ENCODE measurements around the gene LRRC4B.

The LRRC4B gene

DNA sequence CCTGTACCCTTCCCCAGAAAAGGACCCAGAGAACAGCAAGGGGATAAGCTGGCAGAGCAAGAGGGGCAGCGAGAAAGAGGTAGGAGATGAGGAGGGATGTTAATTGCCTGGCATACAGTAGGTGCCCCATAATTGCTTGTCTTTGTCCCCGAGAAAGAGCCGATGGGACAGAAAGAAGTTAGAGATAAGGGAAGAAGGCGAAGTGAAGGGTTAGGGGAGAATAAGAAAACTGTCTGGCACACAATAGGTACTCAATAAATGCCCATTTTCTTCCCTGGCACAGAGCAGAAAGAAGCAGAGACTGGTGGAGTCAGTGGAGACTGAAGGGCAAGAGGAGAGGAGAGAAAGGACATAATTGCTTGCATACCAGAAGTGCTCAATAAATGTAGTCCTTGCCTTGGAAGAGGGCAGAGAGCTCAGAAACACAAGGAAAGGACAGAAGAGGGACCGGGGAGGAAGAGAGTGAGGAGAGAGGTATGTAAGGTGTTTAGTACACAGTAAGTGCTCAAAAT is 73.2 kb downstream of the LRRC4B start:
- TF ChIP-seq, protein P1, sequence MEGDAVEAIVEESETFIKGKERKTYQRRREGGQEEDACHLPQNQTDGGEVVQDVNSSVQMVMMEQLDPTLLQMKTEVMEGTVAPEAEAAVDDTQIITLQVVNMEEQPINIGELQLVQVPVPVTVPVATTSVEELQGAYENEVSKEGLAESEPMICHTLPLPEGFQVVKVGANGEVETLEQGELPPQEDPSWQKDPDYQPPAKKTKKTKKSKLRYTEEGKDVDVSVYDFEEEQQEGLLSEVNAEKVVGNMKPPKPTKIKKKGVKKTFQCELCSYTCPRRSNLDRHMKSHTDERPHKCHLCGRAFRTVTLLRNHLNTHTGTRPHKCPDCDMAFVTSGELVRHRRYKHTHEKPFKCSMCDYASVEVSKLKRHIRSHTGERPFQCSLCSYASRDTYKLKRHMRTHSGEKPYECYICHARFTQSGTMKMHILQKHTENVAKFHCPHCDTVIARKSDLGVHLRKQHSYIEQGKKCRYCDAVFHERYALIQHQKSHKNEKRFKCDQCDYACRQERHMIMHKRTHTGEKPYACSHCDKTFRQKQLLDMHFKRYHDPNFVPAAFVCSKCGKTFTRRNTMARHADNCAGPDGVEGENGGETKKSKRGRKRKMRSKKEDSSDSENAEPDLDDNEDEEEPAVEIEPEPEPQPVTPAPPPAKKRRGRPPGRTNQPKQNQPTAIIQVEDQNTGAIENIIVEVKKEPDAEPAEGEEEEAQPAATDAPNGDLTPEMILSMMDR (conservative IDR thresholded peaks at IDR 0.05) = no peak
- no peak overlapping the region for H3K27ac ChIP-seq

DNA sequence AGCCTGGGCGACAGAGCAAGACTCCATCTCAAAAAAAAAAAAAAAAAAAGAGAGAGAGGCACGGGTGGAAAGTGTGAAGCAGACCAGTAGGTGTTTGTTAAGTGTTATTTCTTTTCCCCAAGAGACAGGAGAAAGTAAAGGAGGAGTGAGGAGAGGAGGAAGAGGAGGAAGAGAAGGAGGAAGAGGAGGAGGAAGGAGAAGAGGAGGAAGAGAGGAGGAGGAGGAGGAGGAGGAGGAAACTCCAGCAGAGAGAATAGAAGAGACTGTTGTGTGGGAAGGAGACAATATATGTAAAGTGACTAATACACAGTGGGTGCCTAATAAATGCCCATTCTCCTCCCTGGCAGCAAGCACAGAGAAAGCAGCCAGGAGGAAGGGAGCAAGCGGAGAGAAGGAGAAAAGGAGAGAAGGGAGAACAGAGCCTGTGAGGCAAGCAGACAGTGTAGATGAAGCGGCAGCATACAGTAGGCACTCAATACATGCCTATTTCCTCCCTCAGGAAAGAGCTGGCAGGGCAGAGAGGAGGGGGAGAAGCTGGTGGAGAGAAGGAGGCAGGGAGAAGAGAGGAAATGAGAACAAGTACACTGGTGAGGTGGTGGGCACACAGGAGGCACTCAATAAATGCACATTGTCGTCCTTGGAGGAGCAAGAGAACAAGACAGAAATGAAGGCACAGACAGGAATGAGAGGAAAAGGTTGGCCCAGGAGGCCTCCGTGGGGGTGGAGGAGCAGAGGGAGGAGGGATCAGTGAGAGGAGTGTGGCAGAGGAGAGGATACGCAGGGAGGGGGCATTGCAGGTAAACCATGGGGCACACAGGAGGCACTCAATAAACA is 73.8 kb downstream of the LRRC4B start:
- no peak overlapping the region for H3K27ac ChIP-seq
- TF ChIP-seq, protein P1 (conservative IDR thresholded peaks at IDR 0.05) = no peak

DNA sequence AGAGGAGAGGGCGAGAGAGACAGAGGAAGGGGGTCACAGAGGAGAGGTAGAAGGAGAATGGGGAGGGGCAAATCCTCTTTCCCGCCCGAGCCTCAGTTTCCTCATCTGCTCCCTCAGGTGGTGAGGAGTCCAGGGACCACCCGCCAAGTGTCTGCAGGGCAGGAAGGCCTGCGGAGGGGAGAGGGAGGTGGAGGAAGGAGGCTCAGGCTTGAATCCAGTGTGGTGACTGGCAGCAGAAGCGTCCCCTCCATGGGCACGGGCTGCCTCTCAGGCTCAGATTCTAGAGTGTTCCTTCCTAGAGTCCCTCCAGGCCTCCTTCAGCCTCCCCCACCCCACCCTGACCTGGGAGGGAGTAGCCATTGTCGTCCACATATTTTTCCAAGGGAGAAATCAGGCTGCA is 75.1 kb downstream of the LRRC4B start:
- no peak overlapping the region for H3K27ac ChIP-seq
- TF ChIP-seq, protein P1 (conservative IDR thresholded peaks at IDR 0.05) = no peak

DNA sequence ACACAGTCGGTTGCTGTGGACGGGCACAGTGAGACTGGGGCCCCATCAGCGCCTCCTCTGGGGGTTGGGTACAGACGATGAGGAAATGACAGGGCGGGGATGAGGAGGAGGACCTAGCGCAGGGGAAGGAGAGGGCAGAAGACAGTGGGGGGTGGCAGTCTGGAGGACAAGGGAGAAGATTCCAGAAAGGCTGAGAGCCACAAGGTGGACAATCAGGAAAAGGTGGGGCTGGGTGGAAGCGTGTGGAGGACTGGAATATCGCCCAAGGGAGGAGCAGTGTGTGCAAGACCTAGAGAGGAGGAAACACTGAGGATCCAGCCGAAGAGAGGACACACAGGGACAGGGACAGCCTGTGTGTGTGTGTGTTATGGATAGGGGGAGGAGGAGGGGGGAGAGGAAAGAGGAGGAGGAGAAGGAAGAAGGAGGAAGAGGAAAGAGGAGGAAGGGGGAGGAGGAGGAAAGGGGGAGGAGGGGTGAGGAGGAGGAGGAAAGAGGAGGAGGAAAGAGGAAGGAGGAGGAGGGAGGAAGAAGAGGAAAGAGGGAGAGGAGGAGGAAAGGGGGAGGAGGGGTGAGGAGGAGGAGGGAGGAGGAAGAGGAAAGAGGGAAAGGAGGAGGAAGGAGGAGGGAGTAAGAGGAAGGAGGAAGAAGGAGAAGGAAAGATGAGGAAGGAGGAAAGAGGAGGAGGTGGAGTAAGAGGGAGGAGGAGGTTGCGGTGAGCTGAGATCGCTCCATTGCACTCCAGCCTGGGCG is 75.8 kb downstream of the LRRC4B start:
- TF ChIP-seq, protein P1 (conservative IDR thresholded peaks at IDR 0.05) = no peak

DNA sequence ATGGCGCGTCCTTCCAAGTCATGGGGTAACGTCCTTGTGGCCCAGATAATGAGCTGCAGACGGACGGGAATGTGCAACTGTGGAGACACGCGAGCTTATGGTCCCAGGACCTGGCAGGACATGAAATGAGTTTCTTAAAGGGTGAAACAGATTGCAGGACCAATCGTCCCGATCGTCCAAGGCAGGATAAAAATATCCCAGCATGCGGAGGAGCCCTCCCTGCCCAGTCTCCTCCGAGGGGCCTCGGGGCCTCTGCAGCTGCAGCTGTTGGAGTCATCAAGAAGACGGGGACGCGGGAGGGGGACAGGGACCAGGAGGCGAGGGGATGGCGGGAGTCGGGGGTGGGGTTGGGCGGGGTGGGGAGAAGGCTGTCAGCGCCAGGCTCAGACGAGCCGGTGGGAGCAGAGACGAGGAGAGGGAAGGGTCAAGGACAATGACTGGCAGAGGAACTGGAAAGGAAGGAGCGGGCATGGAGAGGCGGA is 77.2 kb downstream of the LRRC4B start:
- TF ChIP-seq, protein P1 (conservative IDR thresholded peaks at IDR 0.05) = no peak
- H3K27ac ChIP-seq = no peak overlapping the region

More for the DNA sequence above, 75.8 kb downstream of the LRRC4B start:
- H3K27ac ChIP-seq = no peak overlapping the region

DNA sequence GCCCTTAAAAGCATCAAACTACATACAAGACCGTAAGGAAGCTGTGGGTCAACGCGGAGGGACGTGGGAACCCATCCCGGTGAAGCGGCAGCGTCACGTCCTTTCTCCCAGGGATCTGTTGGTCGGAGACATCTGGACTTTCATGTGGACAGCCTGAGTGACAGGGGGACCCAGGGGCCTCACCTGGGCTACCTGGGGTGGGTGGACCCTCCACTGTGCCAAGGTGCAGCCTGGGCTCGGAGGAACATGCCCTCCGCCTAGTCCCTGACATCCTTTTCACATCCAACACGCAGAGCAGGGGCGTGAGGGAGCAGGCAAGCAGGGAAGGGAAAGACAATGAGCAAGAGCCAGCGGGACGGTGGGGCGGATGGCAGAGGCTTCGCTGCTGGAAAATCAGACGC is 77.8 kb downstream of the LRRC4B start:
- TF ChIP-seq, protein P1 (conservative IDR thresholded peaks at IDR 0.05) = no peak

DNA sequence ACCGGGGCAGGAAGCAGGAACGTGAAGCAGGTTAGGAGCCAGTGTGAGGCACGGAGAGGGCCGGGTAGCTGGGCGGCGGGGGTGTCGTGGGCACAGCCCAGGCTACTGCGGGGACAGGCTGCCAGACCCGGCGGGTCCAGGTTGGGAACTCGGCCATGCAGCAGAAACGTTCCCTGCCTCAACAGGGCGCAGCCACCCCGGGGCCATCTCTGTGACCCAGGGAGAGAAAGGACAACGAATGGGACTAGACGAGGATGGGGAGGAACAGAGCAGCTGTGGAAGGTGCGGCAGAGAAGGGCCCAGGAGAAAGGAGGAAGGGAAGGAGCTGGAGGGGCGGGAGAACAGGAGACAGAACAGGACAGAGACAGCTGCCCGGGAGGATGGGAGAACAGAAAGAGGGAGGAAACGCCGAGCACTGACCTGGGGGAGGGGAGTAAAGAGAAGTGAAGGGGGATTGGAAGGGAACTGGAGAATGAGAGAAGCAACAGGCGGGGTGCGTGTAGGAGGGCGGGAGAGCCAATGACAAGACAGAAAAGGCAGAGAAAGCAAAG is 78.7 kb downstream of the LRRC4B start:
- TF ChIP-seq, protein P1 (conservative IDR thresholded peaks at IDR 0.05) = no peak
- H3K27ac ChIP-seq = no peak overlapping the region

More for the DNA sequence above, 77.8 kb downstream of the LRRC4B start:
- no peak overlapping the region for H3K27ac ChIP-seq
